ENCODE measurements around the gene WWOX. TPM values are rescaled to one million over a fixed set of nuclear protein-coding genes. Genes with fewer than 3 reads are reported as not detected.

The WWOX gene
- polyA plus RNA-seq, 1 donor from 2014 or later, result 25.6 TPM

- Histone ChIP-seq H3K9ac (ENCODE audit: low read length) (no peak overlapping the region), H3F3A (ENCODE audit: insufficient read depth, low read length, poor library complexity, severe bottlenecking) (no peaks in the 10 kb centered on the region), H3K36me3 (ENCODE audit: insufficient read depth, low read length) (no peaks in the 10 kb centered on the region), H3K9me3 (ENCODE audit: low read length) (no peaks in the 10 kb centered on the region), H3K4me2 (ENCODE audit: low read length) (no peak overlapping the region), H2AFZ (ENCODE audit: low read depth, low read length) (no peak overlapping the region), H3K79me2 (replicated peaks; ENCODE audit: insufficient read depth, low read length) (no peaks in the 10 kb centered on the region), H4K20me1 (ENCODE audit: insufficient read depth) (no peaks in the 10 kb centered on the region), H3K27me3 (ENCODE audit: insufficient read depth, low read depth, low read length) (peaks cover 3% of the 10 kb centered on the region), H3K4me3 (ENCODE audit: low read length) (no peak overlapping the region), H3K9me2 (ENCODE audit: insufficient read depth, low read length) (no peaks in the 10 kb centered on the region), H3K27ac (ENCODE audit: low read length) (no peak overlapping the region)
- TF ChIP-seq EP300 (conservative IDR thresholded peaks at IDR 0.05; ENCODE audit: poor library complexity, severe bottlenecking) (no peak), CTCF (IDR thresholded peaks at IDR 0.05; ENCODE audit: poor library complexity, severe bottlenecking) (no peak), RAD21 (conservative IDR thresholded peaks at IDR 0.05) (no peak), TAF1 (IDR thresholded peaks at IDR 0.05; ENCODE audit: low read depth) (no peak), MXI1 (conservative IDR thresholded peaks at IDR 0.05; ENCODE audit: poor library complexity, severe bottlenecking) (no peak), REST (IDR thresholded peaks at IDR 0.05; ENCODE audit: borderline replicate concordance) (no peak), EZH2 (IDR thresholded peaks at IDR 0.05; ENCODE audit: borderline replicate concordance, insufficient read depth, low read length, poor library complexity, severe bottlenecking) (no peak), POLR2AphosphoS5 (IDR thresholded peaks at IDR 0.05) (no peak), SMC3 (conservative IDR thresholded peaks at IDR 0.05; ENCODE audit: poor library complexity) (no peak)
These were observed 510.2 kb downstream of the WWOX start for GRCh38 chr16:78609402-78610274.

GRCh38 chr16:78611318-78611717 lies 511.9 kb downstream of the WWOX start:
- Histone ChIP-seq H4K20me1 (ENCODE audit: insufficient read depth) (no peaks in the 10 kb centered on the region), H3K27ac (ENCODE audit: low read length) (no peak overlapping the region), H3F3A (ENCODE audit: insufficient read depth, low read length, poor library complexity, severe bottlenecking) (no peaks in the 10 kb centered on the region), H3K4me3 (ENCODE audit: low read length) (no peak overlapping the region), H2AFZ (ENCODE audit: low read depth, low read length) (no peak overlapping the region), H3K4me2 (ENCODE audit: low read length) (no peak overlapping the region), H3K9me2 (ENCODE audit: insufficient read depth, low read length) (no peaks in the 10 kb centered on the region), H3K27me3 (ENCODE audit: insufficient read depth, low read depth, low read length) (peaks cover 3% of the 10 kb centered on the region), H3K9ac (ENCODE audit: low read length) (no peak overlapping the region), H3K9me3 (ENCODE audit: low read length) (no peaks in the 10 kb centered on the region), H3K79me2 (replicated peaks; ENCODE audit: insufficient read depth, low read length) (no peaks in the 10 kb centered on the region), H3K36me3 (ENCODE audit: insufficient read depth, low read length) (no peaks in the 10 kb centered on the region)
- TF ChIP-seq MXI1 (conservative IDR thresholded peaks at IDR 0.05; ENCODE audit: poor library complexity, severe bottlenecking) (no peak), CTCF (IDR thresholded peaks at IDR 0.05; ENCODE audit: poor library complexity, severe bottlenecking) (no peak), REST (IDR thresholded peaks at IDR 0.05; ENCODE audit: borderline replicate concordance) (no peak), EP300 (conservative IDR thresholded peaks at IDR 0.05; ENCODE audit: poor library complexity, severe bottlenecking) (no peak), TAF1 (IDR thresholded peaks at IDR 0.05; ENCODE audit: low read depth) (no peak)

Data from neural cell (in vitro differentiated cells).